ENCODE results near the gene BEND5.

The BEND5 gene, protein sequence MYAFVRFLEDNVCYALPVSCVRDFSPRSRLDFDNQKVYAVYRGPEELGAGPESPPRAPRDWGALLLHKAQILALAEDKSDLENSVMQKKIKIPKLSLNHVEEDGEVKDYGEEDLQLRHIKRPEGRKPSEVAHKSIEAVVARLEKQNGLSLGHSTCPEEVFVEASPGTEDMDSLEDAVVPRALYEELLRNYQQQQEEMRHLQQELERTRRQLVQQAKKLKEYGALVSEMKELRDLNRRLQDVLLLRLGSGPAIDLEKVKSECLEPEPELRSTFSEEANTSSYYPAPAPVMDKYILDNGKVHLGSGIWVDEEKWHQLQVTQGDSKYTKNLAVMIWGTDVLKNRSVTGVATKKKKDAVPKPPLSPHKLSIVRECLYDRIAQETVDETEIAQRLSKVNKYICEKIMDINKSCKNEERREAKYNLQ

DNA sequence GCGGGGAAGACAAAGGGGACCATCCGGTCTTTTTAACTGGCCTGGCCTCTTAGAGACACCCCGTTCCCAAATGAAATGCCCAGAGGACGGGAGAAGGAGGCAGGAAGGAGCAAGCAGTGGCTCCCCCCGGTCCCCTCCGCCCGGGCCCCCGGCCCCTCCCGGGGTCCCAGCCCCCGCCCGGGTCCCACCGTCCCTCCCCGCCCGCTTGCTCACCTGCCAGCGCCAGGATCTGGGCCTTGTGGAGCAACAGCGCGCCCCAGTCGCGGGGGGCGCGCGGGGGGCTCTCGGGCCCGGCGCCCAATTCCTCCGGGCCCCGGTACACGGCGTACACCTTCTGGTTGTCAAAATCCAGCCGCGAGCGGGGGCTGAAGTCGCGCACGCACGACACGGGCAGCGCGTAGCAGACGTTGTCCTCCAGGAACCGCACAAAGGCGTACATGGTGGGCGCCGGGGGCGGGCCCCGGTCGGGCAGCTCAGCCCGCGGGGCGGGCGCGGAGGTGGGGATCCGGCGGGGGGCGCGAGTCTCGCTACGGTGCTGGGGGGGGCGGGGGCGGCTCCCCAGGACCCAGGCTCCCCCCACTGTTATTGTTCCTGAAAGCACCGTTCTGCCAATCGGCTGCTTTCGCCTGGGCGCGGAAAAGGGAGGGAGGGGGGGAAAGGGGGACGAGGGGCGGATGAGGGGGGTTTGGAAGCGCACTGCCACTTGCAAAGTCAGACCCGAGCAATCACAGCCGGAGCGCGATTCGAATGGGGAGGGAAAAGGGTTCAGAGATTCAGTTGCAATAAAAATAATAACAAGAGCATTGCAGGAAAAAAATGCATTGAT, at the start of gene BEND5:
TSS of gene BEND5 (minus strand) at position 499 of the 826 bp plus-strand sequence. CDS start at position 439, 60 bp downstream.
- in situ Hi-C loops (cut with MboI; ENCODE audit: low pct_unique_long_range_greater_than_20kb, low sequenced_read_pairs, unreplicated experiment) = no loop called here
- DNase-seq (ENCODE audit: low spot score) = no peak
- TF ChIP-seq, protein P1, sequence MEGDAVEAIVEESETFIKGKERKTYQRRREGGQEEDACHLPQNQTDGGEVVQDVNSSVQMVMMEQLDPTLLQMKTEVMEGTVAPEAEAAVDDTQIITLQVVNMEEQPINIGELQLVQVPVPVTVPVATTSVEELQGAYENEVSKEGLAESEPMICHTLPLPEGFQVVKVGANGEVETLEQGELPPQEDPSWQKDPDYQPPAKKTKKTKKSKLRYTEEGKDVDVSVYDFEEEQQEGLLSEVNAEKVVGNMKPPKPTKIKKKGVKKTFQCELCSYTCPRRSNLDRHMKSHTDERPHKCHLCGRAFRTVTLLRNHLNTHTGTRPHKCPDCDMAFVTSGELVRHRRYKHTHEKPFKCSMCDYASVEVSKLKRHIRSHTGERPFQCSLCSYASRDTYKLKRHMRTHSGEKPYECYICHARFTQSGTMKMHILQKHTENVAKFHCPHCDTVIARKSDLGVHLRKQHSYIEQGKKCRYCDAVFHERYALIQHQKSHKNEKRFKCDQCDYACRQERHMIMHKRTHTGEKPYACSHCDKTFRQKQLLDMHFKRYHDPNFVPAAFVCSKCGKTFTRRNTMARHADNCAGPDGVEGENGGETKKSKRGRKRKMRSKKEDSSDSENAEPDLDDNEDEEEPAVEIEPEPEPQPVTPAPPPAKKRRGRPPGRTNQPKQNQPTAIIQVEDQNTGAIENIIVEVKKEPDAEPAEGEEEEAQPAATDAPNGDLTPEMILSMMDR (IDR thresholded peaks at IDR 0.05; ENCODE audit: extremely low read depth, insufficient read depth, missing control alignments) = no peak

DNA sequence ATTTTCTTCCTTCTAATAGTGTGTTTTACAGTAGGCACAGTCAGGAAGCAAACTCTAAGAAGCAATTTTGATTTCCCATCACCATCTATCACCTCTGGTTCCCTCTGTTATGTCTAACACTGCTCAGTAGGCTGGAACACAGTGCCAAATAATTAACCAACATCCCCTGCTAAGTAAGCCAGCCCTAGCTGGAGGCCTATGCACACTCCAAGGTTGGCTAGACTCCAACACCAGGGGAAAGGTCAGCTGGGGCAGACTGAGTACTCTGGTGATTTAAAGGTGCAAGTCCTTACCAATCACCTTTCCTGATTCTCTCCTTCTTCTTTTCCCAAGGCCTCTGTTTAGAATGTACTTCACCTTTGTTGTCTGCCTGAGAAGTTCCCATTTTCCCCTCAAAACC, 46.5 kb upstream of the BEND5 start:
- TF ChIP-seq, protein P1 (IDR thresholded peaks at IDR 0.05; ENCODE audit: extremely low read depth, insufficient read depth, missing control alignments) = no peak
- no peak for DNase-seq (ENCODE audit: low spot score)
- in situ Hi-C loops (cut with MboI; ENCODE audit: low pct_unique_long_range_greater_than_20kb, low sequenced_read_pairs, unreplicated experiment) = no loop called here

DNA sequence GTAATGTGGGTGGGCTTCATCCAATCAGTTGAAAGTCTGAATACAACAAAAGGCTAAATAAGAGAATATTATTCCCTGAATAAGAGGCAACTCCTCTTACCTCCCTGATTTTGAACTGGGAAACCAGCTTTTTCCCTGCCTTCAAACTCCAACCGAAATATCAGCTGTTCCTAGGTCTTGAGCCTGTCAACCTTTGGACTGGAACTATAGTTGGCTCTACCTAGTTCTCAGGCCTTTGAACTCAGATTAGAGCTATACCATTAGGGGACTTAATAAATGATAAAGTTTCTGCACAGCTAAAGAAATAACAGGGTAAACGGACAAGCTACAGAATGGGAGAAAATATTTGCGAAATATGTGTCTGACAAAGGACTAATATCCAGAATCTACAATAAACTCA, 43.8 kb upstream of the BEND5 start:
- no peak for DNase-seq (ENCODE audit: low spot score)
- TF ChIP-seq, protein P1 (IDR thresholded peaks at IDR 0.05; ENCODE audit: extremely low read depth, insufficient read depth, missing control alignments) = no peak
- in situ Hi-C loops (cut with MboI; ENCODE audit: low pct_unique_long_range_greater_than_20kb, low sequenced_read_pairs, unreplicated experiment) = no loop called here

DNA sequence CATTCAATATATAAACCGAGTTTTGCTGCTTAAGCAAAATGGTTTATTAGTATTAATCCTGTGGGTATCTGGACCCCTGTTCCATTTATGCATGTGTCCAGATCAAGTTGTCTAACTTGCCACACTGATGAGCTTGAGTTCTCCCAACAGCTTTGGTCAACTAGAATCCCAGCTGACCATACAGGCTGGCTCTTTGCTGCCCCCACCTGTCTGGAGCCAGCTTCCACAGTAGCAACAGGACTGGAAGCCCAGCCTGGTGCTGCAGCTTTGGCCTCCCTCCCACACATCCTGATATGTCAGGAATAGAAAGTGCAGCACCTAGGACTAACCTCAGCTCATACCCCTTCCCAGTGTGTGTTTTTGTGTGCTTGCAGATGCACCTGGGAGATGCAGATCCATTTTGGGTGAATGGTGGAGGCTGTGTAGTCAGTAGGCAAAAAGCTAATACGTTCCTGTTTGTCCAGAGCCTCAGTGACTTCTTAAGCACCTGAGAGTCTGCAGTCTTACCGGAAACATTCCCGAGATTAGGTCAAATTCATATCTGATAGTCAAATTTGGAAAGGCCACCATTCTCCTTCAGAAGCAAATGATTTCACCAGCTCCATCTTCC, 40.9 kb upstream of the BEND5 start:
- DNase-seq (ENCODE audit: low spot score) = peak; percentile 31
- TF ChIP-seq, protein P1 (IDR thresholded peaks at IDR 0.05; ENCODE audit: extremely low read depth, insufficient read depth, missing control alignments) = peak; percentile 84
- in situ Hi-C loops (cut with MboI; ENCODE audit: low pct_unique_long_range_greater_than_20kb, low sequenced_read_pairs, unreplicated experiment) = no loop called here

DNA sequence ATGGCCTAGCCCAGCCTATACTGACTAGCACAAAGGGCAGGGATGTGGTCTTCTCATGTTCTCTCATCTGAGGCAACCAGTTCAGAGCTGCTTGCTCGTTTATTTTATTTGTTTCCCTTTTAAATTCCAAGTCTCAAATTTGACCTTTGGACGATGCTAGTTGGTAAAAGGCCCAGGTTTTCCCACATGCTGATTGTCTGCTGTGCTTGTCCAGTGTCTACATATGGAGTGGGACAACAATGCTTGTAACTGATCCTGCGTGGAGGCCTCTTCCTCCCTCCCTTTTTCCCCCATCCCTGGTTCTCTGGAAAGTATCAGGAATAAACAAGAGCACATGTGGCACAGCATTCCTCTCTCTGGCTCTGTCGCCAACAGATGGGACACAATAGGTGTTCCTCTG, 34.0 kb upstream of the BEND5 start:
- in situ Hi-C loops (cut with MboI; ENCODE audit: low pct_unique_long_range_greater_than_20kb, low sequenced_read_pairs, unreplicated experiment) = no loop called here
- TF ChIP-seq, protein P1 (IDR thresholded peaks at IDR 0.05; ENCODE audit: extremely low read depth, insufficient read depth, missing control alignments) = no peak
- no peak for DNase-seq (ENCODE audit: low spot score)

DNA sequence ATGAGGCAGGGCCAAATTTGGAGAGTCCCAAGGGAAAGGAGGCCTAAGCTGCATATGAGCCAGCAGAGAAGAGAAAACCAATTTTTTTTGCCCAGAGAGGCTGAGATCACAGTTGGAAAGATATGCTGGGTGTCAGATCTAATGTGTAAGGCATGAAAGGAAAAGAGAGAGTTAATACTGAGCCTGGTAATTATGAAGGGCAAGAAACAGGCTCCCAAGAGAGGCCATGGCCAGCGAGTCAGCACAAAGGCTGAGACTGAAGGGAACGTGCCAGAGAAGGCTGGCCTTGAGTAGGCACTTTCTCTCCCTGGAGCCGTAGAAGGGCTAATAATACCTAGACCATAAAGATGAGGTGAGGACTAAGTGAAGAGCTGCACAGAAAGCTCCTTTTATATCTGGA, 31.8 kb upstream of the BEND5 start:
- DNase-seq (ENCODE audit: low spot score) = no peak
- TF ChIP-seq, protein P1 (IDR thresholded peaks at IDR 0.05; ENCODE audit: extremely low read depth, insufficient read depth, missing control alignments) = no peak
- in situ Hi-C loops (cut with MboI; ENCODE audit: low pct_unique_long_range_greater_than_20kb, low sequenced_read_pairs, unreplicated experiment) = no loop called here

Measured in GM13977 (cell line).